GM19043 (cell line): ENCODE data around the gene ADGRF5.

ENCODE experiments used
- ATAC-seq: cut with Tn5 transposase; IDR thresholded peaks from one replicate; pipeline ENCODE4 v1.9.1; 2021; ENCODE audit warnings: low read depth; ENCODE audit not compliant: unreplicated experiment

The ADGRF5 gene

GRCh38 chr6:46933751-46934150 lies 12.0 kb upstream of the ADGRF5 start:
- ATAC-seq = no peak

DNA sequence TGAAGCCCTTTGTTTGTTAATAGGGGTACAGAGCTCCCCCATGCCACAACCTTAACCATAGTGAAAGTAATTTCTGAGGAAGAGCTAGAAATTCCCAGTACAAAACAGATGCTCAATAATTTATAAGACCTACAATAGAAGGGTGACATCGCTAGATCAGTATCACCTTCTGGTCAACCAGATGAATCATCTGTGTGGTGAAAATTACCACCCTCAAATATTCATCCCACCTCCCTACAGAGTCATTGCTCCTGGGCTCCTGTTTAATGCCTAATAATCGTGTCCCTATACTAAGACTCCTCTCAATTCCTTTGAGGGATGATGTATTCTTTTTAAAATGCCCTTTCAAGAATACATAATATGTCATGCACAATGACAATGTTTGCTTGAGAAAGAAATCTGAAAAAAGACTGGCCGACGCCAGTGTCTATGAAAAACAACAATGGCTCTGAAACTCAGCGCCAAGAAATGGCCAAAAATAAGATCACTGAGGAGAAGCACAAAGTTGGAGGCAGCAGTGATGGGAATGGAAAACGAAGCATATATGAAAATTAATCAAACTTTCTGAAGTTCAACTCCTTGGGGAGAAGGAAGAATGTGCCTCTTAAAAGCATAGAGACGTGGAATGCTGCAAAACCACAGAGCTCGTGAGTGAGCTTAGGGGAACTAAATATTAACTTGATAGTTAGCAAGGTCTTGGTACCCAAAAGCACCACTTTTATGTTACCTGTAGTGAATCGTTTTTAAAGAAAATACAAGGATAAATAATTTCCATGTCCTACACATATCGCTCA lies 11.0 kb upstream of the ADGRF5 start:
- no peak for ATAC-seq

DNA sequence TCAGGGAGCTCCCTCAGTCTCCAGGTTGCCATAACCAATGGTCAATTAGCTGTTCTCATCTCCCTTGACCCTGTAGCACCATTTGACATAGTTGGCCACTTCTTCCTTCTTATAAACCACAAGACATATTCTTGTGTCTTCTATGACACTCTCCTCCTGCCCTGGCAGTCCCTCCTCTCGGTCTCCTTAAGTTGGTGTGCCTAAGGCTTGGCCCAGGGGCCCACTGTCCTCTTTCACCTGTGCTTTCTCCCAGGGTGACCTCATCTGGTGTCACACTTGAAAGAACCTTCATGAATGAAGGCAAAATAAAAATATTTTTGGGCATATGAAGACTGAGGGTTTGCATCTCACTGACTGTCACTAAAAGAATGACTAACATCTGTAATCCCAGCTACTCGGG lies 9.7 kb upstream of the ADGRF5 start:
- no peak for ATAC-seq

DNA sequence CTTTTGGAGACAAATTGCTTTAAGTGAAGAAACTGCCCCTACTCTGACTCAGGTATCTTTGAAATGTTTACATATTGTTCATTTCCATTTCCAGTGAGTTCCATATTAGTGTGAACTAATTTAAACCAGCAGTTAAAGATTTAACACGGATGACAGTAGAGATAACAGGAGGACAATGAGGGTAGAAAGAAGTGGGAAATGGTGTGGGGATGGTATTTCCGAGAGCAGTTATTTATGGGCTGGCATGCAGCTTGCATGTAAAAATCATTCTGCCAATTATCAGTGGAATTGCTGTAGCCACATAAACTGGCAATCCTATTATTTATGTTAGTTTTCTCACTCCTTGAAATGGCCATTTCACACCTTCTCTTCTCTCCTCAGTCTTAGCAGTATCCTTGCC lies 8.6 kb upstream of the ADGRF5 start:
- ATAC-seq = no peak

GRCh38 chr6:46927066-46927465 lies 5.3 kb upstream of the ADGRF5 start:
- no peak for ATAC-seq

DNA sequence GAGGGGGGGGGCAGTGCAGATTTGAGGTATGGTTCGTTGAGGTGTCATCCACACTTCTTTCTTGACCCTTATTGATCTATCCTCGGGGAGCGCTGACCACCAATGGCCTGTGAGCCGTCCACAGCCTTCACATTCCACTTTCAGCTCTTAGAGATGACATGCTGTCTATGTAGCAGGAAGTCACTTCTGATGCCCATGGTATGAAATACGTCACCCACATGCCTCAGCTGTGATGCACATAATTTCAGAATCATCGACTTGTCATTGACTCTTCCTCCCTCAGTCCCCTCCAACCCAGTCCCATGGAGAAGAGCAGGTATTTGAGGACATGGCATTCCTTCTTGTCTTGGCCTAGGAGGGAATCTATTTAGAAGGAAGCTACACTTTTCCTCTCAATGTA lies 4.7 kb upstream of the ADGRF5 start:
- no peak for ATAC-seq

GRCh38 chr6:46925563-46926253 lies 4.0 kb upstream of the ADGRF5 start:
- no peak for ATAC-seq

GRCh38 chr6:46923476-46923875 lies 1.7 kb upstream of the ADGRF5 start:
- ATAC-seq = no peak

GRCh38 chr6:46921059-46921458 lies 679 bp downstream of the ADGRF5 start:
- no peak for ATAC-seq

- ATAC-seq = no peak
Observed at GRCh38 chr6:46918806-46919205, 2.9 kb downstream of the ADGRF5 start.

- no peak for ATAC-seq
Observed at GRCh38 chr6:46917002-46917545, 4.7 kb downstream of the ADGRF5 start.

- no peak for ATAC-seq
Observed at GRCh38 chr6:46915866-46916265, 5.9 kb downstream of the ADGRF5 start.

- ATAC-seq = no peak
Observed at GRCh38 chr6:46915380-46915779, 6.4 kb downstream of the ADGRF5 start.

GRCh38 chr6:46914279-46914810 lies 7.4 kb downstream of the ADGRF5 start:
- ATAC-seq = no peak

GRCh38 chr6:46909371-46909770 lies 12.4 kb downstream of the ADGRF5 start:
- no peak for ATAC-seq

DNA sequence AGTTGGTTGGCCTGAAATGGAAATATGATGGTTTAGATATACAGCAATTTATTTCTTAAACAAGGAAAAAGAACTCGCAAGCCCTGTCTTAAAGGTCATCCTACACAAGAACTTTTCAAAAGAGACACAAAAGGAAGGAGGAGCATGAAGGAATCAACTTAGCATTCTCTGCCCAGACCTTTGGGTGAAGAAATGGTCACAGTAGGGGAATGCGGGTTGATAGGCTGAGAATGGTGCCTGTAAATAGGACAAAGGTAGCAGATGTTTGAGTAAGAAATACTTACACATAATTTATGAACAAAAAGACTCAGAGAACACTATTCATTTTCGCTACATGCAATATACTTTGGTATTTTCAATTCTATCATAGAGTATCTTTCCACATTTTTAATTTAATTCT lies 15.0 kb downstream of the ADGRF5 start:
- ATAC-seq = no peak

GRCh38 chr6:46904117-46904516 lies 17.6 kb downstream of the ADGRF5 start:
- no peak for ATAC-seq

DNA sequence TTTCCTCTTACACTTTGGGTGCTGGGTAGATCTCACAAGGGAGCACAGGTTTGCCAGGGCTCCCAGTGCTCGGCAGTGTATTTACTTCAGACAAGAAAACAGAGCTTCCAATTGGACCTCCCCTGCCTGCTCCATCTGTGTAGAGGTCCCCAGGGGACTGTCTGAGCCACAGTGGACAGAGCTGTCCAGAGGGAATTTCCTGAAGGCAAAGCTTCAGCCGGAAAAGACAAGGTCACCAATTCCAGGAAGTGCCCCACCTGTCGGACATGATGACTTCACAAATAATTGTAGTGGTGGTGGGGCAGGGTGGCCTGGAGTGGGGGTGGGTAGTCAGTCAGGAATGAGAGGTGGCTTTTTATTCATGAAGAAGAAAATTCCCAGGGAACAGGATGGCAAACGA lies 18.6 kb downstream of the ADGRF5 start:
- ATAC-seq = no peak

- no peak for ATAC-seq
Observed at GRCh38 chr6:46901882-46902314, 19.8 kb downstream of the ADGRF5 start.

GRCh38 chr6:46900266-46900665 lies 21.5 kb downstream of the ADGRF5 start:
- no peak for ATAC-seq

DNA sequence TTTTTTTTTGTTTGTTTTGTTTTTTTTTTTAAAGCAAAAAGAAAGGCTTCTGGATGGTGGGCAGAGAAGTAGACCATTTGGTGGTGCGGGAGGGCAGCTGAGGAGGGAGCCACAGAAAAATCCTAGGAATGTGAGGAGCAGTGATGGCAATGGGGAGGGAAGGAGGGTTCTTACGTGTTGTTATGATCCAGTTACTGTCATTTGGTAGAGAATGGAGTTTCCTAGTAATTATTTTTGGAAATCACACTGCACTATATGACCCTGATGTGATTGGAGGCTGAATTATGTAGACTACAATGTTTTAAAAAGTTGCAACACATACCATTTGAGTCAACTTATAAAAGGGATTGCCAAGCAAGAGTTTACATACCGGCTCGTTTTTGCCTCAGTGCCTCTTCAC lies 22.1 kb downstream of the ADGRF5 start:
- ATAC-seq = no peak

- no peak for ATAC-seq
Observed at GRCh38 chr6:46898006-46898405, 23.7 kb downstream of the ADGRF5 start.
